ENCODE data around the gene DEPP1. TPM values are rescaled to one million over a fixed set of nuclear protein-coding genes. Genes with fewer than 3 reads are reported as not detected.

Gene DEPP1
- total RNA-seq, 2 donors from 2014 or later, result 11.1 to 20.2 TPM

DNA sequence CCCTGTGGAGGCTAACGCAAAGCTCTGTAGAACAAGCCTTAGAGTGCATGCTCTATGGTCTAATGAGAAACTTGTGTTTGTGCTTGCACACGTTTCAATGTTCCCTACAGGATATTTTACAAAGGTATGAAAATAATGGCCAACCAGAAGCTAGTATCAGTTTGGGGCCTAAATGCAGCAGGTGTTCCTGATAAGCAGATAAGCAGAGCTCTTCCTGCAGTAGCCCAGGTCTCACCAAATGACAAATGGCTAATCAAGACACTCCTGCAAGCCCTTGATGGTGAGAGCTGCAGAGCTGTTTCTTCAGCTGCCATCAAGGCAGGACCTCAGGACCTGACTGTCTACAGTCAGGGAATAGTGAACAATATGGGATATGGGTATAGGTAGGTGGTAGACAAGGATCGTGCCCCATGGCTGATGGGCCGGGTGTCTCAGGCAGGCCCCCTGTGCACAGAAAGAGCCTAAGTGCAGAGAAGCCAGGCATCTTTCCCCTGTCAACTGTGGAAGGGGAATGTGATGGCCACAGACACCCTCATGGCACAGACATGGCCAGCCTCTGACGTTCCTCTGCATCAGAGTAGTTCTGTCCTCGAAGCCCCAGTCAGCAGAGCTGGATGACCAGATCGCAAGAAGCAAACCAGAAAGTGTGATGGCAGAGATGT lies 42.2 kb downstream of the DEPP1 start:
- Histone ChIP-seq H3K9ac (ENCODE audit: low read depth in 2 of 2, low read length in 2 of 2) (no peak overlapping the region), H3K36me3 (no peaks in the 10 kb centered on the region), H3K4me3 (no peak overlapping the region), H3K27ac (no peak overlapping the region), H3K27me3 (no peaks in the 10 kb centered on the region), H3K4me1 (no peaks in the 10 kb centered on the region), H3K9me3 (no peaks in the 10 kb centered on the region)
- intact Hi-C loops (cut with DNase I), result no loop called here
- TF ChIP-seq, protein P1, sequence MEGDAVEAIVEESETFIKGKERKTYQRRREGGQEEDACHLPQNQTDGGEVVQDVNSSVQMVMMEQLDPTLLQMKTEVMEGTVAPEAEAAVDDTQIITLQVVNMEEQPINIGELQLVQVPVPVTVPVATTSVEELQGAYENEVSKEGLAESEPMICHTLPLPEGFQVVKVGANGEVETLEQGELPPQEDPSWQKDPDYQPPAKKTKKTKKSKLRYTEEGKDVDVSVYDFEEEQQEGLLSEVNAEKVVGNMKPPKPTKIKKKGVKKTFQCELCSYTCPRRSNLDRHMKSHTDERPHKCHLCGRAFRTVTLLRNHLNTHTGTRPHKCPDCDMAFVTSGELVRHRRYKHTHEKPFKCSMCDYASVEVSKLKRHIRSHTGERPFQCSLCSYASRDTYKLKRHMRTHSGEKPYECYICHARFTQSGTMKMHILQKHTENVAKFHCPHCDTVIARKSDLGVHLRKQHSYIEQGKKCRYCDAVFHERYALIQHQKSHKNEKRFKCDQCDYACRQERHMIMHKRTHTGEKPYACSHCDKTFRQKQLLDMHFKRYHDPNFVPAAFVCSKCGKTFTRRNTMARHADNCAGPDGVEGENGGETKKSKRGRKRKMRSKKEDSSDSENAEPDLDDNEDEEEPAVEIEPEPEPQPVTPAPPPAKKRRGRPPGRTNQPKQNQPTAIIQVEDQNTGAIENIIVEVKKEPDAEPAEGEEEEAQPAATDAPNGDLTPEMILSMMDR (IDR thresholded peaks at IDR 0.05), result no peak
- no peak for DNase-seq

DNA sequence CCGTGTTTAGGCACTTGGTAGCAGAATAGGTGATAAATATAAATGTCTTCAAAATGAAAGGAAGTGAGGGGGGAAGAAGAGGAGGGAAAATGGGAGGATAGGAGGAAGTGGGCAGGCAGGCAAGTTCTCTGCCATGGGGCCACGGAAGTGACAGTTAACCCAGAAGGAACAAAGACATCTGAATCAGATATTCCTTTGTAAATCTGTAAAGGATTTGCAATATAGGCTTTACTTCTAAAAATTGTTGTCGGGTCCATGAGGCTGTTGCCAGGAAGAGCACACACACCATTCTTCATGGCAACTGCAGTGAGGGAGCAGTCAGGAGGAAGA lies 42.7 kb downstream of the DEPP1 start:
- H3K4me3 ChIP-seq, result no peak overlapping the region
- TF ChIP-seq, protein P1 (IDR thresholded peaks at IDR 0.05), result no peak
- intact Hi-C loops (cut with DNase I), result no loop called here
- H3K9me3 ChIP-seq, result no peaks in the 10 kb centered on the region
- no peak overlapping the region for H3K27ac ChIP-seq
- H3K27me3 ChIP-seq, result no peaks in the 10 kb centered on the region
- no peaks in the 10 kb centered on the region for H3K36me3 ChIP-seq
- no peak for DNase-seq
- no peak overlapping the region for H3K9ac ChIP-seq (ENCODE audit: low read depth in 2 of 2, low read length in 2 of 2)
- no peaks in the 10 kb centered on the region for H3K4me1 ChIP-seq

DNA sequence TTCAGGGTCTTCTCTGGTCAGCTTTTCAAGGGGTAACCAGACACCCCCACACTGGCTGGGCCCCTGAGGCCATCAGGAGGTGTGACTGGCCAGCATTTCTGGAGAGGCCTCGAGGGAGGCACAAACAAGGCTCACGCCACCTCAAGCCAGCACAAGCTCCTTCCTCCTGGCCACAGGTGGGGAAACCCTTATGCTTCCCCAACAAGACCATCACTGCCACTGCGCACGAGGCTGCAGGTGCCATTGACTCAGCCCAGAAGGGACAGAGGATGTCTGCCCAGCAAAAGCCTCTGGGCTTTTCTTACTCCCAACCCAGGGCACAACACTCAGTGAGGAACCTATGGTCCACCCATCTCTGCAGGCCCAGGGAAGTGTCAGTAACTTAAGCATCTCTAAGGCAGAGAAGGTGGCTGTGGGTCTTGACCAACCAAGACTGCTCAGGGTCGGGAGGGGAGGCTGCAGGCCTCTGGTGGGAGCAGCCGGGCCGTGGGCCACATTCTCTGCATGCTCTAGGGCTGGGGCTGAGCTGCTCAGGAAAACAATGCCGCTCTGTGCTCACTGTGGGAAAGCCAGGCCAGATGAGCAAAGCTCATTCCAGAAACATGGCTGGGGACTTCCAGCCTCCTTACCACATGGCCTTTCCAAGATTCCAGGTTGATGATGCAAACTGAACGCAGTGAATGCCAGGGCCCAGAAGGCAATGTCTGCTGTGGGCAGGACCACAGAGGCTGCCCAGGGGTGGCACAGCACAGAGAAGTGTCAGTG lies 43.2 kb downstream of the DEPP1 start:
- Histone ChIP-seq H3K4me3 (no peak overlapping the region), H3K4me1 (no peaks in the 10 kb centered on the region), H3K9me3 (no peaks in the 10 kb centered on the region), H3K27me3 (no peaks in the 10 kb centered on the region), H3K36me3 (no peaks in the 10 kb centered on the region), H3K9ac (ENCODE audit: low read depth in 2 of 2, low read length in 2 of 2) (no peak overlapping the region), H3K27ac (no peak overlapping the region)
- intact Hi-C loops (cut with DNase I), result no loop called here
- DNase-seq, result no peak
- TF ChIP-seq, protein P1 (IDR thresholded peaks at IDR 0.05), result no peak

DNA sequence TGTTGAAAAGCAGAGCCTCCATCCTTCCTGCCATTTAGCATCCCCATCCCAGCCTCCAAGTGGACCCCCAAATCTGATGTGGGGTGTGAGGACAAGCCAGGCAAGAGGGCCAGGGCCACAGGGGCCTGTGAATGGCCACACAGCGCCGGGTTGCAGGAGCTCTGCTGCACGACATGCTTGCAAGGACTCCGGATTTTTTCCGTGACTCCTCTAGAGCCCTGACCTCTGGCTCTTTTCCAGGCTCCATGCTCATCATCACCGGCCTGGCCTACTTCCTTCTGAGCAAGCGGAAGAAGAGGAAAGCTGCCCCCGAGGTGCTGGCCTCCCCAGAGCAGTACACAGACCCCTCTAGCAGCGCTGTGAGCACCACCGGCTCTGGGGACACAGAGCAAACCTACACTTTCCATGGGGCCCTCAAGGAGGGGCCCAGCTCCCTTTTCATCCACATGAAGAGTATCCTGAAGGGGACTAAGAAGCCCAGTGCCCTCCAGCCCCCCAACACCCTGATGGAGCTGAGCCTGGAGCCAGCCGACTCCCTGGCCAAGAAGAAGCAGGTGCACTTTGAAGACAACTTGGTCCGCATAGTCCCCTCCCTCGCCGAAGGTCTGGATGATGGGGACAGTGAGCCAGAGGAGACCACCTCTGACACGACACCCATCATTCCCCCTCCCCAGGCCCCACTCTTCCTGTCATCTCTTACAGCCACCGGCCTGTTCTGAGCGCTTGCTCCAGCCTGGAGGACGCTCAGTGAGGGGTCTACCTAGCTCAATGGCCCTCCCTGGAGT lies 44.0 kb downstream of the DEPP1 start:
- Histone ChIP-seq H3K27me3 (no peaks in the 10 kb centered on the region), H3K36me3 (no peaks in the 10 kb centered on the region), H3K27ac (no peak overlapping the region), H3K9ac (ENCODE audit: low read depth in 2 of 2, low read length in 2 of 2) (no peak overlapping the region), H3K4me1 (no peaks in the 10 kb centered on the region), H3K9me3 (no peaks in the 10 kb centered on the region), H3K4me3 (no peak overlapping the region)
- intact Hi-C loops (cut with DNase I), result no loop called here
- TF ChIP-seq, protein P1 (IDR thresholded peaks at IDR 0.05), result no peak
- DNase-seq, result no peak

DNA sequence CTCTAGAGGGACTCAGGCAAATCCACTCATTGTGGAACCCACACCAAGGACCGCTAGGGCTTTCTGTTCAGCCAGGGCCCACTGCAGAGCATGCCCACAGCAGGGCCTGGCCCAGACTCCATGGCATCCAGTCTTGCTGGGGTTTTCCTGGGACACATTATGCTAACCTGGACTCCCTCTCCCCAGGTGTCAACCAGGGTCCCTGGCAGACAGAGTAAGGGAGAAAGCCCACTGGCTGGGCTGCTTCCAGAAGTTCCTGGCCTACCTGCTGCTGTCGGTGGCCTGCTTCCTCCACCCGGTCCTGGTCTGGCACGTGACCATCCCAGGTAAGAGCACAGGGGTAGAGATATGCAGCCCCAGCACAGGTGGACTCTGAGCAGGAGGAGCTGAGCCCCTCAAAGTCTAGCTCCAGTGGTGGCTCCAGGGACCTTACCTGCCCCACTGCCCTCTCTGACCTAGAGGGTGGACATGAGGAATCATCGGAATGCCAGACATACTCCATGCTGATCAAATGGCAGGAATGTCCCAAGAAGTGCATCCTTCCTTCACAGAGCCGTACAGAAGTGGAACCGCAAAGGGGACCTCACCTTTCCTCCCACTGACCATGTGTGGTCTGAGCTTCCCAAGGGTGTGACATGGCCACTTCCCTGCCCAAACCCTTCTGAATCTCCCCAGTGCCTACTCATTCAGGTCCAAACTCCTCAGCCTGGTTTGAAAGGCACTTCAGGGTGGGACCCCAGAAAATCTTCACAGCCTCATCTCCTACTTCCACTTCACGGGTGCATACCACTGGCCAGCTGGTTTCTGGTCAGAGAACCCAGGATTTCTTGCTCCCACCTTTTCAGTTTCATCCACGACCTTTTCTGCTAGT lies 44.9 kb downstream of the DEPP1 start:
- Histone ChIP-seq H3K9me3 (no peaks in the 10 kb centered on the region), H3K4me1 (no peaks in the 10 kb centered on the region), H3K27ac (no peak overlapping the region), H3K4me3 (no peak overlapping the region), H3K36me3 (no peaks in the 10 kb centered on the region), H3K9ac (ENCODE audit: low read depth in 2 of 2, low read length in 2 of 2) (no peak overlapping the region), H3K27me3 (no peaks in the 10 kb centered on the region)
- no peak for DNase-seq
- TF ChIP-seq, protein P1 (IDR thresholded peaks at IDR 0.05), result no peak
- intact Hi-C loops (cut with DNase I), result loop anchor here (2.0 kb wide), 1 partner anchor 41 kb away; no protein-coding TSS in a partner anchor
